Ureter (tissue), 1 donor: ENCODE measurements around the gene RASD2. TPM values are rescaled to one million over a fixed set of nuclear protein-coding genes. Genes with fewer than 3 reads are reported as not detected.

Source experiments
- DNase-seq: peaks from one replicate; pipeline ENCODE4 v3.0.0-alpha.2; 2020; ENCODE audit warnings: low spot score
- total RNA-seq: library from RNA; stranded (reverse); gene quantifications from one replicate; pipeline ENCODE4 v1.2.4, GENCODE V29; 2023
- donor health status: DM: yes; HTN: yes; CAD: no.

Gene RASD2
- total RNA-seq, 1 donor from 2014 or later, result 8.7 TPM

DNA sequence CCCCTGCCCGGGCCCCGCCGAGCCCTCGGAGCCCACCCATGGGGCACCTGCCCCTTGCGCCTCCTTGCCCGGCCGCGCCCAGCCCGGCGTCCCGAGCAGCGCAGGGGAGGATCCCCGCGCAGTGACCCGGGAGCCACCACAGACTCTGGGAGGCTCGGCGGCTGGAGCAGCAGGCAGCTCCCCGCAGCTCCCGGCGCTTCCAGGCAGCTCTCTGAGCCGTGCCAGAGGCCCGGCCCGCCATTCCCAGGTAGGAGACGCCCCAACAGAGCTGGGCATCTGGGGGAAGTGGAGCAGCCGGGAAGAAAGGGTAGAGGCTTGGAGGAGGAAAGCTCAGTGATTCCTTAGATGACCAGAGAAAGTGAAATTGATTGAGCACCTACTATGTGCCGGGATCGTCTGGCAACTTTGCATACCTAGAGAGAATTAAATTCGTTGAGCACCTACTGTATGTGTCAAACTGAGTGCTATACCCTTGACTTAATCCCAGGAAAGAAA, 670 bp downstream of the RASD2 start:
- no peak for DNase-seq

DNA sequence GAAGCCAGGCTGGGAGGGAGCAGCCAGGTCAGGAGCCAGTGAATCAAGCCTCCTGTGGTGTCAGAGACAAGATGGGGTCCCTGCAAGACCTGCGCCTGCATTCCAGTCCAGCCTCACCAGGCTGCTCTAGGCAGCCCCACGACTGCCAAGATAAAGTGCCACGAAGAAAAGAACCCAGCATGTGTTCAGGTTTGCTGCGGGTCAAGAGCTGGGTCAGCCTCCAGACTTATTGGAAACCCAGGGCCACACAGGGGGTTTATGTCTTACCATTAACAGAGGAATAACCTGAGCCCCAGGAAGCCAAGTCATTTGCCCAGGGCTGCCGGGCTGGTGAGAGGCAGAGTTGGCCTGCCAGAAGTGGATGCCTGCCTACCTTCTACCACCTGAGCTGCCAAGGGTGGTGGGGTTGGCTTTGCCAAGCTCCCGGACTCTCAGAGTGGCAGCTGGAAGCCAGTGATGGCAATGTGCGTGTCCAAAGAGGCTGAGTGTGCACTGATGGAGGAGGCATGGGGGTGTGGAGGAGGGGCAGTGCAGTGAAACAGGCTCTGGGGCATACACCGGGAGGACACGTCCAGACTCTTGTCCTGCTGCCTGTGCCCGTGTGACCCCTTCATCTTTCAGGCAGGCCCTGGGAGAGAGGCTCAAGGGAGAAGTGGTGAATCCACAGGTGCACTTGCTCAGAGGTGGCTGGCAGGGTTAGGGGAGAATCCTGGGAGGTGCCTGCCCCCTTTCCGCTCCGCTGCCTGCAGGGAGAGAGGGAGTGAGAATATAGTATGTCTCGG, 1.7 kb downstream of the RASD2 start:
- DNase-seq, result no peak

DNA sequence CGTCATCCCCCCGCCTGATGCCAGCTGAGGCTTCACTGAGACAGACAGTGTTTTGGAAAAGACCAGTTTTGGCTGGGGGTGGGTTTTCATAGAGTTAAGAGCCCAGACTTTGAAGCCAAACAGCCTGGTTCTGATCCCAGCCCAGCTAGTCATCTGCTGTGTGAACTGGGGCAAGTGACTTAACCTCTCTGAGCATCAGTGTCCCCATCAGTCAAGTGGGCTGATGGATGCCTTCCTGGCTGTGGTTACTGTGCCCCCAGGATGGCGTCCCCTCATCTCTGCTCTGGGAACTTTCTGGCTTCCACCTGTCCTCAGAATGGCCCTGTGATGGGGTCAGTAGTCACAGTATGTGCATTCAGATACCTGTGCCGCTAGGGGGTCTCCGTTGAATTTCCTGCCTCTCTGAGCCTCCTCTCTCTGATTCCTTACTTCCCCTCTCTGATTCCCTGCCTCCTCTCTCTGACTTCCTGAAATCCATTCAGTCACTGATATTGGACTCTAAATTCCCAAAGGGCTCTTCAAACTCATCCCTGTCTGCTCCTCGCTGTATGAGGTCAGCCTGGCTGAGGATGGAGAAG, 2.4 kb downstream of the RASD2 start:
- no peak for DNase-seq

DNA sequence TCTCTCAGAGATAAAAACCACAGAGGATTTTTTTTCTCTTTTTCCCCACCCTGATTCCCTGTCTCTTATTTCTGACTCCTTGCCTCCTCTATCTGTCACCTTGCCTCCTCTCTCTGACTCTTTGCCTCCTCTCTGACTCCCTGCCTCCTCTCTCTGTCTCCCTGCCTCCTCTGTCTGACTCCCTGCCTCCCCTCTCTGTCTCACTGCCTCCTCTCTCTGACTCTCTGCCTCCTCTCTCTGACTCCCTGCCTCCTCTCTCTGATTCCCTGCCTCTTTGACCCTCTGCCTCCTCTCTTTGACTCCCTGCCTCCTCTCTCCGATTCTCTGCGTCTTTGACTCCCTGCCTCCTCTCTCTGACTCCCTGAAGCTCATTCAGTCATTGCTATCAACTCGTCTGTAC, 3.1 kb downstream of the RASD2 start:
- DNase-seq, result no peak

DNA sequence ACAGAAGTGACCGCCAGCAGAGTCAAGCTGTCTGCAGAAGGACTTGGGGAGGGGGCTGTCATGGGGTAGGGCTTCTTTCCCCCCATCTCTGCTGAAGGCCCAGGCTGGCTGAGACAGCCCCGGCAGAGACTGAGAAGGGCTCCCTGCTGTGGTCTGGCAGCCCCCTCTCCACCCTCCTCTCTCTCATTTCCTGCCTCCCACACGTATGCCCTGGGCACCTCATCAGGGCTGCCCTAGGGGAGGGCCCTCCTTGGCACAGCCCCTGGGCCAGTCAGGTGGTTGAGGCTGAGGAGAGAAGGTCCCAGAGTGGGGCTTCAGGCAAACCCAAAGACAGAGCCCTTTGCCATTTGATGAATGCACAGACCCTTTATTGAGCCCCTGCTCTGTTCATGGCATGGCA, 3.6 kb downstream of the RASD2 start:
- DNase-seq, result no peak

DNA sequence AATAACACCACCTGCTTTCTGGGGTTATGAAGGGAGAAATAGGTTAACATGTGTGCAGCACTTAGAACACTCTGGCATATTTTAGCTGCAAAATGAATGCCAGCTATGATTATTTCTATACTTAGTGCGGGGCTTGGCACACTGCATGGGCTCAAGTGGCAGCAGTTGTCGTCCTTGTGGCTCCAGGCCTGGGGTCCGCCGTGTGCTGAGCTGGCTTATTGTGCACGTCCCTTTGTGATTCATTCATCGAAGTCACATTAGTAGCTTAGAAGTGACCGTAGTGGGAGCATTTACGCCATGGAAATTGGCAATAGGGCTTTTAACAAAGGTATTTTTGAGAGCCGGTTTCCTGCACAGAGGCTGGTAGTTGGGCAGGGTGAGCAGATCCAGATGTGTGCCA, 4.2 kb downstream of the RASD2 start:
- DNase-seq, result no peak

DNA sequence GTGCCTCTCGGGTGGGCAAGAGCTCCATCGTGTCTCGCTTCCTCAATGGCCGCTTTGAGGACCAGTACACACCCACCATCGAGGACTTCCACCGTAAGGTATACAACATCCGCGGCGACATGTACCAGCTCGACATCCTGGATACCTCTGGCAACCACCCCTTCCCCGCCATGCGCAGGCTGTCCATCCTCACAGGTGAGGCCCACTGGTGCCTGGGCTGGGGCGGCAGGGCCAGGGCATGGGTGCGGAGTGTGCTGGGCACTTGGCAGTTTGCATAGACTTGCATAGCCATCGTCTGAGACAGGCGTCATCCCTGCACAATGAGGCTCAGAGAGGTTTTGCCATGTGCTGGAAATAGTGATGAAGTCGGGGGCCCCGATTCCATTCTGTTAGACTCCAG, 6.3 kb downstream of the RASD2 start:
- DNase-seq, result no peak

DNA sequence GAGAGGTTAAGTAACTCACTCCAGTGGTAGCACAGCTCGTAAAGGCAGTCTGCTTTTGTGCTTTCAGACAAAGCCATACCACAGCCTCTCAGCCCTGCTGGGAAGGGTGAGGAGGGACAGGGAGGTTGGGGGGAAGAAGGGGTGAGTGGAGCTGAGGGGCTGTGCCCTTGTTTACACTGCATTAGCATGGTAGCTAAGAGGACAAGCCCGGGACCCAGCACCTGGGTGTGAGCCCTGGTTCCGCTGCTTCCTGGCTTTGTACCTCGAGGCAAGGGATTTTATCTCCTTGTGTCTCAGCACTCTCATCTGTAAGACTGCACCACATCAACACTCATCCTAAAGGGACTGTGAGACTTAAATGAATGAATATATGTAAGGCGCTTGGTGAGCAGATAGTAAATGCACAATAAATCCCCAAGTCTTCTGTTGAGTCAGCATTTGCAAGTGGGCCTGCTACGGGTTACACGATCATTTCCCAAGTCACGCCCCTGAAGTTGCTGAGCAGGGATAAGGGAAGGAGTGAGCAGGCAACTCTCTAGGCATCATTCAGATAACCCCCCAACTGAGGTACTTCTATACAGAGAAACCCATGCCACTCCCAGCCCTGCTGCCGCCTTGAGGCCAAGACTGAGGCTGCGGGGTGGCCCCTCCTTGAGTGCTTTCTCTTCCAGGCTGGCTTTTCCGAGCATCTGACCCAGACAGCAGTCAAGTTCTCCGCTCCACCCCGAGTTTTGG, 7.5 kb downstream of the RASD2 start:
- no peak for DNase-seq

DNA sequence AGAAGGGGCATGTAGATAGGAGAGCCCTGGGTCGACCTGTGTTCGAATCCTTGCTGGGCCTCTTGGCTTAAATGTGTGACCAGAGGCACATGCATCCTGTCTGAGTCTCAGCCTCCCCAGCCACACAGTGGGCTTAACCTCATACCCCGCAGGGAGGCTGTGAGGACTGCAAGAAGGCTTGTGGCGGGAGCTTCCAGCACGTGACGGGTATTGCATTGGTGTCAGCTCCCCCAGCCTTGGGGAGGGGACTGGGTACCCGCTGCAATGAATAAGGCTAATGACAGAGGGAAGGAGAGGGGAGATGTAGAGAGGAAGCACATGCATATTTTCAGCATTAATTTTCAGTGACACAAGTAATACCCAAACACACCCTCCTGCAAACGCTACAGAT, 8.1 kb downstream of the RASD2 start:
- no peak for DNase-seq

DNA sequence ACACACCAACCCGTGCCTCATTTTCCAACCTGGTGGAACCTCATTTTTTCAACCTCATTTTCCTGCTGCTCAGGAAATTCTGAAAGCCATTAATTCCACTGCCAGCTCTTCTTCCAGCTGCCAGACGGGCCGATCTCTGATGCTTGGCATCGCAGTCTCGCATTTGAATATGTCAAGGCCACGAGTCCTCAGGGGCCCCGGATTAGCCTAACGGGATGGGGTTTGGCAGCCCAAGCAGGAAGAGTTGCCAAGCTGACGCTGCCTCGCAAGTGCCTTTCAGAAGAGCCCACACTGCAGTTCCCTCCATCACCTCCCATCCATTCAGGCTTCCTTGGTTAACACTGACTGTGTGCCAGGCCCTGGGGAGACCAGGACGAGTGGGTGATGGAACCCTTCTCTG, 8.7 kb downstream of the RASD2 start:
- DNase-seq, result no peak

DNA sequence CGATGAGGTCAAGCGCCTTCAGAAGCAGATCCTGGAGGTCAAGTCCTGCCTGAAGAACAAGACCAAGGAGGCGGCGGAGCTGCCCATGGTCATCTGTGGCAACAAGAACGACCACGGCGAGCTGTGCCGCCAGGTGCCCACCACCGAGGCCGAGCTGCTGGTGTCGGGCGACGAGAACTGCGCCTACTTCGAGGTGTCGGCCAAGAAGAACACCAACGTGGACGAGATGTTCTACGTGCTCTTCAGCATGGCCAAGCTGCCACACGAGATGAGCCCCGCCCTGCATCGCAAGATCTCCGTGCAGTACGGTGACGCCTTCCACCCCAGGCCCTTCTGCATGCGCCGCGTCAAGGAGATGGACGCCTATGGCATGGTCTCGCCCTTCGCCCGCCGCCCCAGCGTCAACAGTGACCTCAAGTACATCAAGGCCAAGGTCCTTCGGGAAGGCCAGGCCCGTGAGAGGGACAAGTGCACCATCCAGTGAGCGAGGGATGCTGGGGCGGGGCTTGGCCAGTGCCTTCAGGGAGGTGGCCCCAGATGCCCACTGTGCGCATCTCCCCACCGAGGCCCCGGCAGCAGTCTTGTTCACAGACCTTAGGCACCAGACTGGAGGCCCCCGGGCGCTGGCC, 11.0 kb downstream of the RASD2 start:
- DNase-seq, result no peak

DNA sequence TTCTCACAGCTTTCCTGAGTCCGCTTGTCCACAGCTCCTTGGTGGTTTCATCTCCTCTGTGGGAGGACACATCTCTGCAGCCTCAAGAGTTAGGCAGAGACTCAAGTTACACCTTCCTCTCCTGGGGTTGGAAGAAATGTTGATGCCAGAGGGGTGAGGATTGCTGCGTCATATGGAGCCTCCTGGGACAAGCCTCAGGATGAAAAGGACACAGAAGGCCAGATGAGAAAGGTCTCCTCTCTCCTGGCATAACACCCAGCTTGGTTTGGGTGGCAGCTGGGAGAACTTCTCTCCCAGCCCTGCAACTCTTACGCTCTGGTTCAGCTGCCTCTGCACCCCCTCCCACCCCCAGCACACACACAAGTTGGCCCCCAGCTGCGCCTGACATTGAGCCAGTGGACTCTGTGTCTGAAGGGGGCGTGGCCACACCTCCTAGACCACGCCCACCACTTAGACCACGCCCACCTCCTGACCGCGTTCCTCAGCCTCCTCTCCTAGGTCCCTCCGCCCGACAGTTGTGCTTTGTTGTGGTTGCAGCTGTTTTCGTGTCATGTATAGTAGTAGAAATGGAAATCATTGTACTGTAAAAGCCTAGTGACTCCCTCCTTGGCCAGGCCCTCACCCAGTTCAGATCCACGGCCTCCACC, 11.7 kb downstream of the RASD2 start:
- no peak for DNase-seq

DNA sequence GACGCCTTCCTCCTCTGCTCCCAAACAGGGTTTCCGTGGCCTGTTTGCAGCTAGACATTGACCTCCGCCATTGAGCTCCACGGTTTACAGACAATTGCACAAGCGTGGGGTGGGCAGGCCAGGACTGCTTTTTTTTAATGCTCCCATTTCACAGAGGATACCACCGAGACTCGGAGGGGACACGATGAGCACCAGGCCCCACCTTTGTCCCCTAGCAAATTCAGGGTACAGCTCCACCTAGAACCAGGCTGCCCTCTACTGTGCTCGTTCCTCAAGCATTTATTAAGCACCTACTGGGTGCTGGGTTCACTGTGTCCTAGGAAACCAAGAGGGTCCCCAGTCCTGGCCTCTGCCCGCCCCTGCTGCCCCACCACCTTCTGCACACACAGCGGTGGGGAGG, 12.2 kb downstream of the RASD2 start:
- no peak for DNase-seq

DNA sequence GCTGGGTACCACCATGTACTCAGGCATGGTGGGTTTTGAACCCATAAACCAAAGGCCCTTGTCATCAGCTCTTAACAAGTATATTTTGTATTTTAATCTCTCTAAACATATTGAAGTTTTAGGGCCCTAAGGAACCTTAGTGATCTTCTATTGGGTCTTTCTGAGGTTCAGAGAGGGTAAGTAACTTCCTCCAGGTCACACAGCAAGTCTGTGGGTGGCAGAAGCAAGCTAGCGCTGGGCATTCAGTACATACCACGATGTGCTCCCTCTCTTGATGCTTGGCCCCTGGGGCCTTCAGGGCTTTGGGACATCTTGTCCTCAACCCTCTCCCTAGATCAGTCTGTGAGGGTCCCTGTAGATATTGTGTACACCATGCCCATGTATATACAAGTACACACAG, 12.7 kb downstream of the RASD2 start:
- DNase-seq, result no peak

DNA sequence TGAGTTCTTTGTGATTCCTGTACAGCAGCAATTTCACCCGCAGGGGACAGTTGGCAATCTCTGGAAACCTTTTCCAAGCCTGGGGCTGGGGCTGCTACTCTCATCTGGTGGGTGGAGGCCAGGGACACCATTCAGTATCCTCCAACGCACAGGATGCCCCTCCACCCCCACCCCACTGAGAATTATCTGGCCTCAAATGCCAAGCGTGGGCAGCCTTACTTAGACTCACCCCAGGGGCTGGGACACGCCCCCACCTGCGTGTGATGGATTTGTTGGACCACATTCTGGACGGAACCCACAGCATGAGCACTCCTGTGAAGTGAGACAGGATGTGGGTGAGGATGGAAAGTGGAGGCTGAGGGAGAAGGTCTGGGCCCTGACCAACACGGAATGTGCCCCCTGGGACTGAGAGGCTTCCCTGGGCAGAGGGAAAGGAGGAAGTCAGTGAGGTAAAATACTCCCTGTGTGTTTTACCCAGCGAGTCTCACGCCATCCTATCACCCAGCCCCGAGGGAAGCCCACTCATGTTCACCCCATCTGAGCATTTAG, 13.7 kb downstream of the RASD2 start:
- no peak for DNase-seq

DNA sequence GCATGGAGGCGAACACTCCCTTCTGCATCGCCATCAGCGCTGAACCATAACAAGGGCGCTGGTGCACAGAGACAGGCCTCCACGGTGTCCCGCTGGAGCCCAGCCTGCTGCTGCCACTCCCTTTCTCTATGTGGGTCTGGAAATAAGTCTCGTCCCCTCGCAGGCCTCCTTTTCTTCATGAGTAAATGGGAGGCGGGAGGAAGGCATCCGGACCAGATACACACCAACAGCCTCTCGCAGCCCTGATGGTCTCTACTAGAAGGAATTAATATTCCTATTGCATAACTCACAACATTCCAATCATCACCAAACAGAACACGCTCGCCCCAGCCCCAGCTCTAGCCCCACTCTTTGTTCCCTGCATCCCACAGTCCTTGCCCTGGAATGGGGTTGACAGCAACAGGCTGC, 14.9 kb downstream of the RASD2 start:
- DNase-seq, result no peak

DNA sequence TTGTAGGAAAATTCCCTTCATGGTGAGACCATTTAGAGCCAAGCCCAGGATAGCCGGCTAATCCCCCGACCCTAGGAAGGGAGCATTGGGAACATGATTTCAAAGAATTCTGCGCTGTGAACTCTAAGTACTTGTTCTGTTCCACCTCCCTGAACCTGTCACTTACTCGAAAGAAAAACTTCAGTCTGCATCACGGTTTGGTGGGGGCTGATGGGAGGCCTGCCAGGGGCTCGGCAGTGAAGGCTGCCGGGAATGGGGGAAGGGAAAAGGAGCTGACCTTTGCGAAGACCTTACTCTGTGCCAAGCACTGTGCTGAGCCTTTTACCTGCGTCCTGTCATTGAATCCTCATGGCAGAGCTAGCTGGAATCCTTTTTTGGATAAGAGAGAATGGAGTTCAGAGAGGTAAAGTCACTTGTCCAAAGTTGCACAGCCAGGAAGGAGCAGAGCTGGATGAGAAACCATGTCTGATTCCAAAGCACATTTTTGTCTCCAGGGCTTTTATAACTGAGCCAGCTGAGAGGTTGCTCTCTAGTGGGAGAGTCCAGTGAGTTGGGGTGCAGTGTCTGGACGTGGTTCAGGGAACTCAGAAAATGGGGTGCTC, 15.4 kb downstream of the RASD2 start:
- DNase-seq, result no peak

DNA sequence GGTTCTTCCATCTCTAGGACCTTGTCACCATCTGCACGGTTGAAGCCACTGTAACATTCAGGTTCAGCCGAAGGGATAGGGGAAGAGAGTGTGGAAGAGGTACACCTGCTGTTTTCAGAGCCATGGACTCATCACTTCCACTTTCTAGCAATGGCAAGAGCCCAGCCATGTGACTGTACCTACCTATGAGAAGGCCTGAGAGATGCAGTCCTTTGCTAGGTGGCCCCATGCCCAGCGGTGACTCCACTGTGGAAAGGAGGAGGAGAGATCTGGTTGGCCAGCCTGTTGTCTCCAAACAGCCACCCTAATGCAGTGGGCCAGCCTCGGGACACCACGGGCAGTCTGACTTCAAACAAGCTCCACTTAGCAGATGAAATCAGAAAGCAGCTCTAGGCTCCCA, 16.0 kb downstream of the RASD2 start:
- DNase-seq, result no peak

DNA sequence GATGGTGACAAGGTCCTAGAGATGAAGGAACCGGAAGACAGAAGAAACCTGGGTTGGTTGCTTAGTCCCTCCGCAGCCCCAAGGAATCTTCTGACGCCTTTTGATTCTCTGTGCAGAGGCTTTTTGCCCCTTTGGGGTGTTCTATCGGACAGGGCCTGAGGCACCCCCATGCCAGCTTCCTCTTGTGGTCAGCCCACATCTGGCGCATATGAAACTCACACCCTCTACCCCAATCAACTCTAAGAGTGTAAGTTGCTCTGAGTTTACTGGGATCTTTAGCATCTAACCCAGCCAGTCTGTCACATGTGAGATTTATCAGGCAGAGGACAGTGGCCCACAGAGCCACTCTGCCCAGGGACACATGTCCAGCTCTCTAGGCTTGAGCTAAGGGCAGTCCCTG, 17.4 kb downstream of the RASD2 start:
- no peak for DNase-seq

DNA sequence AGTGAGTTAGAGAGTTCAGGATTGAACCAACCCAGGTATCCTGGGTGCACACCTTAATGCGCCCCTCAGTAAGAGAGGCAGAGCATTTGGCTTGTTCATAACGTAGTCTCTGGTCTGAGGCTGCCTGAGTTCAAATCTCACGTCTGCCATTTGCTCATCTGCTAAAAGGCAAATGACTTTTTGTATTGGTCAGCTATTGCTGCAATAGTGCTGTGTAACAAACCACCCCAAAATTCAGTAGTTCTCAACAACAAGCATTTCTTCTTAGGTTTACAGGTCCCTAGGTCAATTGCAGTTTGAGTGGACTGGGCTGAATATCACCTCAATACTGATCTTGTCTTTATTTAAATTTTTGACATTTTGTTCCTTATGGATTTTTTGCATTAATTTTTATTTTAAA, 18.1 kb downstream of the RASD2 start:
- DNase-seq, result no peak

DNA sequence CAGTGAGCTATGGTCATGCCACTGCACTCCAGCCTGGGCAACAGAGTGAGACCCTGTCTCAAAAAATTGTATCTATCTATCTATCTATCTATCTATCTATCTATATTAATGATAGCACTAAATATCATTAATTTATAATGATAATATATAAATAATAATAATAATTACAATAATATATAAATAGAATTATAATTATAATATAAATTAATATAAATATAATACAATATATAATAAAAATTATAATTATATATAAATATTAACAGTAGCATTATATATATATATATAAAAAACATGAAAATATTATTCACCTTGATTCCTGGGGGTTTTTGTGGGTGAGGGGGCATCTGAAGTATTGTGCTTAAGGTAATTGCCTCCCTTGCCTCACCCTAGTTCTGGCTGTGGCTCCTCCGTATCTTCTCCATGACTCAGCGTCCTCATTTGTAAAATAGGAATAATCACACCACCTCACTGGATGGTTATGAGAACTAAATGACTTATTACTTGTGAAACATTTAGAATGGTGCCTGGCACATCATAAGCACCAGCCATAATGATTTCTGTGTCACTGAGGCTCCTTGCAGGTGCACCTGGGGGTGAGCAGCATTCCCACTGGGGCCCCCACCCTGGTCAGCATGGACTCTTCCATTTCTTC, 18.8 kb downstream of the RASD2 start:
- no peak for DNase-seq
